ENCODE data around the gene PNPLA2.
A peak's percentile ranks its signal among the peaks of the same experiment; 100 is the strongest.

Gene PNPLA2

DNA sequence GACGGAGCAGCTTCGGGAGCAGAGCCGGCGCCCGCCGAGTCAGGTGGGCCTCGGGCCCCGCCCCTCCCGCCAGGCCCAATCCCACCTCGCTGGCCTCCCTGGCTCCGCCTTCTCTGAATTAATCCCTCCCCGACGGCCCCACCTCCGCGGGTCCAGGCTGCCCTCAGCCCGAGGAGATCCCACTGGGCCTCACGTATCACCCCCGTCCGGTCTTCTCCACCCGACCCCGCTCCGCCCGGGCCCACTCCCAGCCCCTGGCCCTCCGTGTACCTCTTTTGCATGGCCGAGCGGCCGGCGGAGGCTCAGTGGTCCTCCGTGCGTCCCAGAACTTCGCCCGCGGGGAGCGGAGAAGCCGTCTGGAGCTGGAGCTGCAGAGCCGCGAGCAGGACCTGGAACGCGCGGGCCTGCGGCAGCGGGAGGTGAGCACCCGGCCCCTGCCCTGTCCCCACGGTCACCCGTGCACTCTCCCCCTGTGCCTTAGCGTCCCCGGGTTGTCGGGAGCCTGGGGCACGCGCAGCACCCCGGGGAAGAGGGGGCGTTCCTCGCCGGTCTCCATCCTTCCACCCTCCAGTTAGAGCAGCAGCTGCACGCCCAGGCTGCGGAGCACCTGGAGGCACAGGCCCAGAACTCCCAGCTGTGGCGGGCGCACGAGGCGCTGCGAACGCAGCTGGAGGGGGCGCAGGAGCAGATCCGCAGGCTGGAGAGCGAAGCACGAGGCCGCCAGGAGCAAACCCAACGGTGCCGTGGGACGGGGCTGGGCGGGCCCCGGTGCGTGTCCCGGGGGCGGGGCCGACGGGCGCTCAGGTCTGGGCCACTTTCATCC lies 11.8 kb downstream of the PNPLA2 start:
- peak in 1 of 2 donors; percentile 53 for DNase-seq (ENCODE audit: low read depth in 2 of 2)

DNA sequence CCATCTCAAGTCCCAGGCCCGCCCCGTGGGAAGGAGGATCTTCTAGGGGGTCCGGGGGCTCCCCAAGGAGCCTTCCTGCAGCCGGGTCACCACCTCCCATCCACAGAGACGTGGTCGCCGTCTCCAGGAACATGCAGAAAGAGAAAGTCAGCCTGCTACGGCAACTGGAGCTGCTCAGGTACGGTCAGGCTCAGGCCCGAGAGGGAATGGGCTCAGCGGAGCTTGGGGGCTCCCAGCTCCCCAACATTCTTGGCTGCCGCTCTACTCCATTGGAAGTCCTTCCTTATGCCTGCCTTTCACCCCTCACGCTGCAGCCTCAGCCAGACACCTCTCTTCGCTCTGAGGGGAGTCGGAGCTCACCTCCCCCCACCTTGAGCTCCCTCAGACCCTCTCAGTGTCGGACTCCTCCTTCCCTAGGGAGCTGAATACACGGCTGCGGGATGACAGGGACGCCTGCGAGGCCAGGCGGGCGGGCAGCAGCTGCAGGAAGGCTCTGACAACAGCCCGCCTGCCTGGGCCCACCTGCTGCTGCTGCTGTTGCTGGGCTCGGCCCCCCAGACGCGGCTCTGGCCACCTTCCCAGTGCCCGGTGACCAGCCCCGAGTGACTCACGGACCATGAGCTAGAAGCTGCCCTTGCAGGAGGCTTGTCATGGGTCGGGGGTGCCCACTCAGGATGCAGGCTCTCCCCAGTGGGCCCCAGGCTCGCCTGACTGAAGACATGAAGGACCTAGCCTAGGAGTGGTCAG lies 12.6 kb downstream of the PNPLA2 start:
- no peak for DNase-seq (ENCODE audit: low read depth in 2 of 2)

DNA sequence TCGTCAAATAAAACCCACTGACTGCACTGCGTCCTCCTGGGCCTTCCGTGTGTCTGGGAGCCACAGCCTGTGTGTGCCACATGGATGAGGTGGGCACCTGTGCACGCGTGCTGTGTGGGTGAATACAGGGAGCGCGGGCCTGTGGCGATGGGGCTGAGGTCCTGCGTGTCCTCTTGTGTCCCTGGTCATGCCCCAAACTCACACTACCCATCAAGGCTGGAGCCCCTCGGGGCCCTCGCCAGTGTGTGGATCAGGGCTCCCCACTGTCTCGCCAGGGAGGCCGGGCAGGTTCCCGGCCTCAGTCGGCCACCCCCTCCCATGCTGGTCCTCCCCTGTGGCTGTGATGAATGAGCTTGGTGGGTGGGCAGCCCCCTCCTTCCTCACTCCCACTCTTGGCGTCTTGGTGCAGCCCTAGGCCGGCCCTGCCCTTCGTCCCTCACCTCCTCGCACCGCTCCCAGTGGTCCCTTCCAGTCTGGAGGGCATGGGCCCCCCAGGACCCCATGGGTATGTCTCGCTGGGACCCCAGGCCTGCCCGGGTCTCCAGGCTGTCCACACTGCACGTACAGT lies 13.3 kb downstream of the PNPLA2 start:
- no peak for DNase-seq (ENCODE audit: low read depth in 2 of 2)

DNA sequence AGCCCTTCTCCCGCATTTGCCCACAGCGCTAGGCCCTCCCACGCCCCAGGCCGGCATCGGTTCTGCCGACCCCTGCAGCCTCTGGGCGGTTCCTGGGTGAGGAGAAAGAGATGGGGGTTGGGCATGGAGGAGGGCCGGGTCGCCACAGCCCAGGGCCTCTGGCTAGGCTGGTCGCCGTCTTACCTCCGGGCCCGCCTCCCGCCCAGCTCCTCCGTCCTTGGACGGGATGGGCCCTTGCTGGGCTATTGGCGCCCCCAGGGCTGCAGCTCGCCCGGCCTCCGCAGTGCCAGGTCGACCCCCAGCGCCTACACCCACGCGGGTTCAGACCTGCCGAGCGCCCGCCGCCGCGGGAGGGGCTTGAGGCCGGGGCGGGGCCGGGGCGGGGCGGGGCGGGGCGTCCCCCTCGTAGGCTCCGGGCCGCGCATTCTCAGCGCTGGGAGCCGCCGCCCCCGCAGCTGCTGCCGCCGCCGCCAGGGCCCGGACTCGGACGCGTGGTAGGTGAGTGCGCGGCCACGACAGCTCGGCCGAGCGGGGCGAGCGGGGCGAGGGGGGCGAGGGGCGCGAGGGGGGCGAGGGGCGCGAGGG lies 13.9 kb downstream of the PNPLA2 start, which contains the start of gene CD151:
CD151 (plus strand) TSS at position 424 of the 585 bp plus-strand sequence. CDS start 3,118 bp downstream, outside the sequence.
- peak in 1 of 2 donors; percentile 52 for DNase-seq (ENCODE audit: low read depth in 2 of 2)

DNA sequence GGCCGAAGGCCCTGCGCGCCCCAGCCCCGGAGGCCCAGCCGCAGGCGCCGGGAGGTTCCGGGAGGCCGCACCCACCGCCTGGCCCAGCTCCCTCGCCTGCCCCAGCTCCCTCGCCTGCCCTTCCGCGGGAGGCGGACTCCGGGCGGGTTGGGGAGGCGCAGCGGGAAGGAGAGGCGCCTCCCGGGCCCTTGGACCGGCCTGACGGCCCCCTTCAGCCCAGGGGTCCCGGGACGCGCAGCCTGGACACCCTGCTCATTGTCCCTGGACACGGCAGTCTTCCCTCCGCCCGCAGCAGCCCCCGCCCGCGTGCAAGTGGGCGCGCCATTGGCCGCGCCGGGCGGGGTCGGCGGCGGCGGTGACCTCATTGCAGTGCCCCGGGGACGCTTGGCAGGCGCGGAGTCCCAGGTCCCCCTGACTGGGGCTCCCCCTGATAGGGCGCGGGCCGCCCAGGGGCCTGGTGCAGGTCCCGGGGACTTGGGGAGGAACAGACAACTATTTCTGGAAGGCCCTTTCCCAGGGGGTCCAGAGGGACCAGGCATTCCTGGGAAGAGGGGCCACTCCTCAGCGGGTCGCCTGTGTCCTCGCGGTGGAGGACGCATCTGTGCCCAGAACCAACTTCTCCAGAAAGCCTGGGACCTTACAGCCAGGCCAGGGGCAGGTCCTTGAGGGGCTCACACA lies 14.5 kb downstream of the PNPLA2 start:
- no peak for DNase-seq (ENCODE audit: low read depth in 2 of 2)

DNA sequence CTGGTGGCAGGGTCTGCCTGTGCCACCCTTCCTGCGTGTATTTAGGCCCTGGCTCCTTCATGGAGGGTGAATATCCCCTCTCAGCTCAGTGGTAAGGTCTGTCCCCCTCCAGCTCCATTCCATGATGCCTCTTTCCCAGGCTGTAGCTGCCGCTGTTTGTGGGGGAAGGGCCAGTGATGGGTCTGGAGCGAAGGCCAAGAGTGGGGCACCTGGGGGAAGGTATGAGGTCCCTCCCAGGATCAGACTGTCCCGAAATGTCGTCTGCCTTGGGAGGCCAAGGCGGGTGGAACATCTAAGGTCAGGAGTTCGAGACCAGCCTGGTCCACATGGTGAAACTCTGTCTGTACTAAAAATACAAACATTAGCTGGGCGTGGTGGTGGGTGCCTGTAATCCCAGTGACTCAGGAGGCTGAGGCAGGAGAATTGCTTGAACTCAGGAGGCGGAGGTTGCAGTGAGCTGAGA lies 15.2 kb downstream of the PNPLA2 start:
- DNase-seq (ENCODE audit: low read depth in 2 of 2) = no peak

DNA sequence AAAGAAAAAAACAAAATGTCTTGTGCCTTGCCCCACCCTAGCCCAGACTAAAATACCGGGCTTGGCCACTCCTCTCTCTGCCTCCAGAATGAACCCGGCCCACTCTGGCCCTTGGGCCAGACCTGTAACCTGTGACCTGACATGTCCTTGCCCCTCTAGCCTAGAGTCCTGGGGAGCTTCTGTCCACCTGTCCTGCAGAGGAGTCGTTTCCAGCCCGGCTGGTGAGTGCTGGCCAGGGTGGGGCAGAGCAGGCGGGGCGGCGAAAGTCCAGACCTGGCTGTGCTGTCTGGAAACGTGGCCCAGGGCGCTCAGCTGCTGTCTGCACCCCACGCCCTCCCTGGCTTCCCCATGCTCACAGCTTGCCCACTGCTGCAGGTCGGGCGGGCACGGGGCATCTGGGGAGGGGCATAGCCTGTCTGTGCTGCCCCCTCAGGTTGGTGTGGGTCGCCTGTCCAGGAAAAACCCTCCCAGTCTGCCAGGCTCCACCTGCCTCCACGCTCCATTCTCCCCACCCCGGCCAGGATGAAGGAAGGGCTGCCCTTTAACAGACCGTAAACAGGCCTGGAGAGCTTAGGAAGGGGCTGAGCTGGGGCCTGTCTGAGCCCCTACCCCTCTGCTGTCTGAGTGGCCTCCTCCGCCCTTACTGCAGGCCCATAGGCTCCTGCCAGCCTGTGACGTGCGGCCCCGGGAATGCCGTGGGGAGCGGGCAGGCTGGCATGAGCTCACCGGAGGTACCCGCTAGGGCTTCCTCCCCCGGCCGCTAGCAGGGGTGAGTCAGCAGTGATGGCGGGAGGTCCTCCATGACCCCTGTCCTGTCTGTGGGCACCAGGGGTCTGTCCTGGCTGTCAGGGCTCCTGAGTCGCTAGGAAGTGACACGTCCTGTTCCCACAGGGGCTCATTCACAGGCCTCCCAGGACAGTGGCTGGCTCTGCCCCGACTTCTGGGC lies 15.9 kb downstream of the PNPLA2 start:
- no peak for DNase-seq (ENCODE audit: low read depth in 2 of 2)

DNA sequence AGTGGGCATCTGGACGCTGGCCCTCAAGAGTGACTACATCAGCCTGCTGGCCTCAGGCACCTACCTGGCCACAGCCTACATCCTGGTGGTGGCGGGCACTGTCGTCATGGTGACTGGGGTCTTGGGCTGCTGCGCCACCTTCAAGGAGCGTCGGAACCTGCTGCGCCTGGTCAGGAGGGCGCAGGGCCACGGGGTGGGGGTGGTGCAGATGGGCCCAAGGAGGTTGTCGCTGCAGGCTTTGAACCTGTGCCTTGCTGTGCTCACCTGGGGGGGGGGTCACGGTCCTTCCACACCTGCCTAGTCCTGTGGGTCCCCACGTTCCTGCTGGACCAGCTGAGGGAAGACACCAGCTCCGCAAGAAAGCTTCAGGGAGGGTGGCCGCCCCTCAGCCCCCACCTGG lies 17.6 kb downstream of the PNPLA2 start:
- no peak for DNase-seq (ENCODE audit: low read depth in 2 of 2)

DNA sequence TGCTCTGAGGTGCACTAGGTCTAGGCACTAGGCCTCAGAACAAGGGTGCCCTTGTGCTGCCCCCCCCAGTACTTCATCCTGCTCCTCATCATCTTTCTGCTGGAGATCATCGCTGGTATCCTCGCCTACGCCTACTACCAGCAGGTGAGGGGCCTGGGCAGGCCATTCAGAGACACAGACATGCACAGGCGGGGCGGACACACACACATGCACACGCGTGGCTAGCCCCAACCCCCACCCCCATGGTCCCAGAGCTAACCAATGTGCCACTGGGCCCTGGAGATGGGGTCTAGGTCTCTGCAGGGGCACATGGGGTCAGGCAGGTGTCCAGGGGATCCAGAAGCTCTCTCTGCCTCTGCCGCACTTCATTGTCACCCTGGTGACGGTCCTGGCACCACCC lies 18.0 kb downstream of the PNPLA2 start:
- no peak for DNase-seq (ENCODE audit: low read depth in 2 of 2)

DNA sequence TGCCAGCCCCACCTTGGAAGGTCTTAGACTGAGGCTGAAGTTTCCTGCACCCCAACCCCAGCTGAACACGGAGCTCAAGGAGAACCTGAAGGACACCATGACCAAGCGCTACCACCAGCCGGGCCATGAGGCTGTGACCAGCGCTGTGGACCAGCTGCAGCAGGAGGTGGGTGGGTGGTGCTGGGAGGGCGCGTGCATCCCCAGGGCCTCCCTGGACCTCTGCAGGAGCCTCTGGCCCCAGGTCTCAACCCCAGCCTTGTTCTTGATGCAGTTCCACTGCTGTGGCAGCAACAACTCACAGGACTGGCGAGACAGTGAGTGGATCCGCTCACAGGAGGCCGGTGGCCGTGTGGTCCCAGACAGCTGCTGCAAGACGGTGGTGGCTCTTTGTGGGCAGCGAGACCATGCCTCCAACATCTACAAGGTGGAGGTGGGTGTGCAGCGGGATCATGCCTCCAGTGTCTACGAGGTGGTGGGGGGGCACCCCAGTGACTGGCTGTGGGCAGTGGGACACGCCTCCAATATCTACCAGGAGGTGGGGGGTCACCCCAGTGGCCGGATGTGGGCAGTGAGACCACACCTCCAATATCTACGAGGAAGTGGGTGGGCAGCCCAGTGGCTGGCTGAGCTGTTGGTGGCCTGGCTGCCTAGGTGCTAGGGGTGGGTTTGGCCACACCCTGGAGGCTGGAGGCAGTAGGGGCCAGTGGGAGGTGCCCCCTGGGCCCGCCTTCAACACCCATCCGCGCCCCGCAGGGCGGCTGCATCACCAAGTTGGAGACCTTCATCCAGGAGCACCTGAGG lies 18.7 kb downstream of the PNPLA2 start:
- no peak for DNase-seq (ENCODE audit: low read depth in 2 of 2)

DNA sequence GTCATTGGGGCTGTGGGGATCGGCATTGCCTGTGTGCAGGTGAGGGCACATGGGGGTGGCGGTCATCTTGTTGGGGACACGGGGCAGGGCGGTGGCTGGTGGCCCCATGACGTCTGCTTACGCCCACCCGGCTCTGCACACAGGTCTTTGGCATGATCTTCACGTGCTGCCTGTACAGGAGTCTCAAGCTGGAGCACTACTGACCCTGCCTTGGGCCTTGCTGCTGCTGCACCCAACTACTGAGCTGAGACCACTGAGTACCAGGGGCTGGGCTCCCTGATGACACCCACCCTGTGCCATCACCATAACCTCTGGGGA lies 19.2 kb downstream of the PNPLA2 start:
- no peak for DNase-seq (ENCODE audit: low read depth in 2 of 2)

DNA sequence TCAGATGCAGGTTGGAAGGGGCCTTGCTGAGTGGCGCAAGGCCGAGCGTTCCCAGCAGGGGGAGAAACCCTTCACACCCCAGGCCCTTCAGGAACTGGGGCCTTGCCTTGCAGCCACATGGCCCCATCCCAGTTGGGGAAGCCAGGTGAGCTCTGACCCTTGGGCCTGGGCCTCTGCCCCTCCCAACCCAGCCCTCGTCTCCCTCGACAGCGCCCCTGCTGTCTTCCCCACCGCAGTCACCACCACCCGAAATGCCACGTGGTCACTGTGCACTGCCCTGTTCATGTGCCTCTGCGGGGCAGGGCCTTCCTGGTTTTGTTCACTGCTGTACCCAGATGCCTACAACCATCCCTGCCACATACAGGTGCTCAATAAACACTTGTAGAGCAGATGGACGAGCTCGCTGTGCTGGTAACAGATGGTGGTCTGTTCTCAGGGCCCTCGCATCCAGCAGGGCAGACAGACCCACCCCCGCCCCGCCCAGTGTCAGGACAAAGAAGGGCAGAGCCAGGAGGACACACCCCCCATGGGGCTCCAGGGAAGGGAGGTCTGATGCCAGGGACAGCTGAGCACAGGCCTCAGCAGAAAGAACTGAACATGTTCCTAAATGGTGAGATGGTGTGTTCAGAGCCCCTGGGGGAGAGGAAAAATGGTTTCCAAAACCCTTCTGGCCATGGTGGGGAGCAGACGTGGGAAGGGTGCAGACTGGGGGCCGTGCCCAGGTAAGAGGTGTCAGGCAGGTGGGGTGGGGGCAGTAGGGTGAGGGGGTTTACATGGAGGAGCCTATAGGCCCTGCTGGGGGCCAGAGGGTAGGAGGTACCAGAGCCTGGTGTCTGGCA lies 19.9 kb downstream of the PNPLA2 start:
- no peak for DNase-seq (ENCODE audit: low read depth in 2 of 2)

DNA sequence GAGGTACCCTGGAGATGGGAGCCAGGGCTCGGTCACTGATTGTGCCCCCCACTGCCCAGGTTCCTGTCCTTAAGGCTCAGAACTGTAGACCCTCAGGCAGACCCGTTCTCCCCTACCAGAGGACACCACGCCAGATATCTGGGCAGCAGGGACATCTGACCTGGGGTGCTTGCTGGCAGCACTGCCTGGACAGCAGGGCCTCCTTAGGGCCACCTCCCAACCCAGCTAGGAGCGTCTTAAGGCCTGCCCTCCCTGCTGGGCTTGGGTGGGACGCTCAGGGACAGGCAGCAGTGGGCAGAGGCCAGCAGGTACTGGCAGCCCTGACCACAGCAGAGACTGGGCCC lies 20.5 kb downstream of the PNPLA2 start:
- DNase-seq (ENCODE audit: low read depth in 2 of 2) = no peak

DNA sequence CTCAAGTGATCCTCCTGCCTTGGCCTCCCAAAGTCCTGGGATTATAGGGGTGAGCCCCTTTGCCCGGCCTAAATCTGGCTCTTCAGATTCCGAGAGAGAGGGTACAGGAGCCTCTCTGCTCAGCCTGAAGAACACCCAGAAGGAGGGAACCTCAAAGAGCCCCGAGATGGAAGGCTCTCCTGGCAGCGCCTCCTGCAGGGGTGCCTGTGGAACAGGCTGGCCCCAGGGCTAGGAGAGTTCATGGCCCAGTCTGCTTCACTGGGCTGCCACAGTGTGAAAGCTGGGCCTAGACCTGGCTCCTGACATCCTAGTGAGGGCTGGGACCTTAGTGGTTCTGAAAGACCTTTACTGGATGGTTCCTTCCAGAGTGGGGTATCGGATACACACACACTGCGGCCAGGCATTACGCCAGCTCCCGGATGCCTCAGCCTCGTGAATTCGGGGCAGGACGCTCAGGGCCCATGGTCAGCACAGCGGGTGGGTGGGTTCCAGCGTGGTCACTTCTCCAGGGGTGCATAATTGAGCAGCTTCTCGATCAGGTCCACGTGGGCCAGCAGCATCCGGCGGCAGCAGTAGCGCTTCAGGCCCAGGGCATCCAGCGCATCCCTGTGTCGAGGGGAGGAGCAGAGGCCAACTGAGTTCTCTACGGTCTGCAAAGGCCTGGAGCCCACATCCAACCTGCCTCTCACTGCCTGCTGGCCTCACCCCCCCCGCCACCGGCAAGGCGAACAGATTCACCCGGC lies 21.3 kb downstream of the PNPLA2 start:
- DNase-seq (ENCODE audit: low read depth in 2 of 2) = no peak

DNA sequence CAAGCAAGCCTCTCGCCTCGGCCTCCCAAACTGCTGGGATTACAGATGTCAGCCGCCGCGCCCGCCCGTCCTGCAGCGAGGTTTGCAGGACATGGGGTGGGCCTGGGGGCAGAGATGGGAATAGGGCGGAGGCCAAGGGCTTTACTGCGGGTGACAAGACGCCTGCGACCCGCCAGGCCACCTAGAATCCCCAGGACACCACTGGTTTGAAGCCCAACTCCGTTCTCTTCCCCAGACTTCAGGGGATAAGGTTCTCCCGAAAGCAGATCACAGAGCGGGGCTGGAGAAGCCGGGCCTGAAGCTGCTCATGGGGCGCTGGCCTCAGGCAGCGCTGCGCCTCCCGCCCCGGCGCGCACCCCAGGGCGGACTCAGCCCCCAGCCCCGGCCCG lies 23.3 kb downstream of the PNPLA2 start:
- no peak for DNase-seq (ENCODE audit: low read depth in 2 of 2)

DNA sequence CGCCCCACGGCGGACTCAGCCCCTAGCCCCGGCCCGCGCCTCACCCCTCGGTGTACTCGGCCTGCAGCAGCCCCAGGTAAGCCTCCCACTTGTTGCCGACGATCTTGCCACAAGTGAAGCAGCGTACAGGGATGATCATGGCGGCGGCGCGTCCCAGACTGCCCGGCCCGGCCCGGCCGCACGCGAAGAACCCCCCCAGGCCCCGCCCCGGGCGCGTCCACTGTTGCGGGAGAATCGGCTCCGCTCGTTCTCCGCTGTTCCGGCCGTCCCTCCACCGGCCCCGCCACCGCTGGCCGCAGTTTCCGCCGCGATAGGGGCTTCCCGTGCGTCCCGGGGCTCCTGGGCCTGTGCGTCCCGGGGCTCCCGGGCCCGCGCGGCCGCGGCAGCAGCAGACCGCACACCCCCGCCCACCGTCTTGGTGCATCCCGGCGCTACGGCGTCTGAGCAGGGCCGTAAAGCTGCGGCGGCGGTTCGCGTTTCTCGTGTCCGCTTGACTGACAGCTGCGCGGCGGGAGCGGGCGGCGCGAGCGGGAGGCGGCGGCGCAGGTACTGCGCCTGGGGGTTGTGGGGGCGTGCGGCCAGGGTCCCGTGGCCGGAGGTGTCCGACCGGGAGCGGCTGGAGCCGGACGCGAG lies 23.8 kb downstream of the PNPLA2 start, which contains the start of the genes POLR2L and TSPAN4:
POLR2L (minus strand) TSS at position 160 of the 633 bp plus-strand sequence; CDS start at position 139, 21 bp downstream.
TSPAN4 (plus strand) TSS at position 483 of the 633 bp plus-strand sequence. CDS start 7,453 bp downstream, outside the sequence.
- DNase-seq (ENCODE audit: low read depth in 2 of 2) = peak; percentile 82 to 89

DNA sequence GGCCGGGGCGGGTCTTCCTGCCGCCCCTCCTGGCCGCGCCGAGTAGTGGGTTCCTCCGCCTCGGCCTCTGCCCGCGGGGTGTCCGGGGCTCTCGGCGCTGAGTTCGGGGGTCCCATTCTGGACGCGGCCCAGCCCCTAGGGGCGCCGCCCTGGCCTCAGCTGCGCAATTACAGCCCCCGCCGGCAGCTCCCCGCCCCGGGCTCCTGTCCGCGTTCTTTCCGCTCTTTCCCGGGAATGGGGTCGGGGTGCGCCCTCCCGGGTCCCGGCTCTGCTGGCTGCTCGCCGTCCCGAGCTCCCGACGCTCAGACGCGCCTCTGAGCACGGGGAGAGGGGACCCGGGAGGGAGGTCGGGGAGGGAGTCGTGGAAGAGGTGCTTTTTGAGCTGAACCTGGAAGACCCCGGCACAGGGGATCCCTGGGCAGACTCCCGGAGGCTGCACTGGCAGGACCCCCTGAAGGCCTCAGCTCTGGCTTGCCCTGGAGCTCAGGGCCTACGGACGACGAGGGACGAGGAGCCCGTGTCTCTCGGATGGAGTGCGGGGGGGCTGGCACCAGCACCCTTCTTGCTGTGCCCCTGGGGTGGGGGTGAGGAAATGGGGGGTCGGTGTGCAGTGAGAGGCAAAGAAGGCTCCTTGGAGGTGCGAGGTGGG lies 24.5 kb downstream of the PNPLA2 start:
- no peak for DNase-seq (ENCODE audit: low read depth in 2 of 2)

All from stimulated activated CD4-positive, alpha-beta T cell treated with anti-CD3 and anti-CD28 coated beads, Interleukin-1b, Interleukin-23, amount 100 ng/mL, for 4 hours (primary cell).